ENCODE results near the gene B9D1.
"Not testable (repeated sequence)": the region's sequence is repeated elsewhere in the genome, so short reads cannot be mapped to it uniquely, and the experiment has no call there.

The B9D1 gene

DNA sequence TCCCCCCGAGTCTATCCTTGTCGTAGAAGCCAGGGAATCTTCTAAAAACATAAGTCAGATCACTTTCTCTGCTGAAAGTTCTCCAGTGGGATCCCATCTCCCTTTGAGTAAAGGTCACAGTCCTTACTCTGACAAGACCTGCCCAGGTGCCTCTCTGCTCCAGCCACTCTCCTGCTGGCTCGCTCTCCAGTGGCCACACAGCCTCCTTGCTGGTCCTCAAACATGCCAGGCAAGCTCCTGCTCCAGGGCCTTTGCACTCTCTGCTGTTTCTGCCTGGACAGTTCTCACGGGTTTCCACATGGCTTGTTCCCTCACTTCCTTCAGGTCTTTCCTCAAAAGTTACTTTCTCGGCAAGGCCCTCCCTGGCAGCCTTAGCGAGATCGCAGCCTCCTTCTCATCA is 3.4 kb downstream of the B9D1 start:
- DNase-seq (ENCODE audit: low read depth in 2 of 2) = no peak

DNA sequence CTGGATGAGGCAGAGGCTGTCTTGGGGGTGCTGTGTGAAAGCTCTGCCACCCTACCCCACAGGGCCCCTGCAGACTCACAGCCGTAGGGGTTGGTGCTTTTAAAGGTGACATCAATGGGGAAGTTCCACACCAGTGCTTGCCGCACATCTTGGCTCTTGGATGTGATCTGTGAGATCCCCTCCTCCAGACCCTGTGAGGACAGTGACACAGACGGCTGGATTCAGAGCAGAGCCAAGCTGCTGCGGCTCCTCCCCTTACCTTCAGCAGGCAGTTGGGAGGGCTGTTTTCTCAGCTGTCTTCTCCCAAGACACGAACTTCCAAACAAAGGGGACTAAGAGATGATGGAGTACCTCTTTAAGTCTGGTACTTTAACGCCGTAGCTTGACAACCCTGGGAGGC is 4.8 kb downstream of the B9D1 start:
- no peak for DNase-seq (ENCODE audit: low read depth in 2 of 2)

DNA sequence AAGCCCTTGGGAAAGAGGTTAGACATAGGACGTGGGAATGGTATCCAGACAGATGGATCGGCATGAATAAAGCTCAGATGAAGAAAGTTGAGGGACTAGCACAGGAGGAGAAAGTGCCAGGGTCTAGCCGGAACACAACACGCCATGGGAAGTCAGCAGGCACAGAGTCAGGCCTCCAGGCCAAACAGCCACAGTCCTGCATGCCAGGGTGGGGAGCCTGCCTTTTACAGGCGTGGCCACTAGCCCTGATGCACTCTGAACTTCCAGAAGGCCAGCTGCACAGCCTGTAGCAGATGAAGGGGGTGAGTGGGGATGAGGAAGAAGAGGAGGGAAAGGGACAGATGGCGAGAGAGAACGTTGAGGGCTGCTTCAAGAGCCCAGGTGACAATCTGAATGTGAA is 5.2 kb downstream of the B9D1 start:
- no peak for DNase-seq (ENCODE audit: low read depth in 2 of 2)

DNA sequence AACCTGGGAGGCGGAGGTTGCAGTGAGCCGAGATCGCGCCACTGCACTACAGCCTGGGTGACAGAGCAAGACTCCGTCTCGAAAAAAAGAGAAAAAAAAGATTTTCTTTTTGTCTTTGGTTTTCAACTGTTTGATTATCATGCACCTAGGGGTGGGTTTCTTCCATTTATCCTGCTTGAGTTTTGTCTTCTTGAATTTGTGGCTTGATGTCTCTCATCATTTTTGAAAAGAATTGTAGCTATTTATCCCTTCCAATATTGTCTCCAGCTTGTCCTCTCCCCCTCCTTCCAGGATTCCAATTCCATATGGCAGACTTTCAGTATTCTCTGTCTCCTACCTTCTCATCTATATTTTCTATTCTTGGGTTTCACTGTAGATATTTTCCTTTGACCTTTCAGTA is 7.8 kb downstream of the B9D1 start:
- no peak for DNase-seq (ENCODE audit: low read depth in 2 of 2)

DNA sequence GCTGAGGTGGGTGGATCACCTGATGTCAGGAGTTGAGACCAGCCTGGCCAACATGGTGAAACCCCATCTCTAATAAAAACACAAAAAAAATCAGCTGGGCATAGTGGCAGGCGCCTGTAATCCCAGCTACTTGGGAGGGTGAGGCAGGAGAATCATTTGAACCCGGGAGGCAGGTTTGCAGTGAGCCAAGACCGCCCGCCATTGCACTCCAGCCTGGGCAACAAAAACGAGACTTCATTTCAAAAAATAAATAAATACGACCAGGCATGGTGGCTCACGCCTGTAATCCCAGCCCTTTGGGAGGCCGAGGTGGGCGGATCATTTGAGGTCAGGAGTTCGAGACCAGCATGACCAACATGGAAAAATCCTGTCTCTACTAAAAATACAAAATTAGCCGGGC is 9.1 kb downstream of the B9D1 start:
- DNase-seq (ENCODE audit: low read depth in 2 of 2) = not testable (repeated sequence)

DNA sequence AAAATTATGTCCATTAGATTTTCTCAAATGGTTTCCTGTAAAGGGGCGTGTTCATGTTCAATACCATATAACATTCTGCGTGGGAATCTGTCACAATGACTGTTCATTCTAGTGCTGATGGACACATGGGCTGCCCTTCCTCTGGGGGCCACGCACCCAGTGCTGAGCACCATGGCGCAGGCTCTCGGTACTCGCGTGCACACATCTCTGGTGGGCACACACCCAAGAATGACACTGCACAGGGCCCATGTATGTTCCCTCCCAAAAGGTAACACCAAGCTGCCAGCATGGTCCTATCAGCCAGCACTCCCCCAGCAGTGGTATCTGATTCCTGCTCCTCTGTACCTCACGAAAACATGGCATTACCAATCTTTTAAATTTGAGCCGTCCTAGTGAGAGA is 13.7 kb downstream of the B9D1 start:
- no peak for DNase-seq (ENCODE audit: low read depth in 2 of 2)

DNA sequence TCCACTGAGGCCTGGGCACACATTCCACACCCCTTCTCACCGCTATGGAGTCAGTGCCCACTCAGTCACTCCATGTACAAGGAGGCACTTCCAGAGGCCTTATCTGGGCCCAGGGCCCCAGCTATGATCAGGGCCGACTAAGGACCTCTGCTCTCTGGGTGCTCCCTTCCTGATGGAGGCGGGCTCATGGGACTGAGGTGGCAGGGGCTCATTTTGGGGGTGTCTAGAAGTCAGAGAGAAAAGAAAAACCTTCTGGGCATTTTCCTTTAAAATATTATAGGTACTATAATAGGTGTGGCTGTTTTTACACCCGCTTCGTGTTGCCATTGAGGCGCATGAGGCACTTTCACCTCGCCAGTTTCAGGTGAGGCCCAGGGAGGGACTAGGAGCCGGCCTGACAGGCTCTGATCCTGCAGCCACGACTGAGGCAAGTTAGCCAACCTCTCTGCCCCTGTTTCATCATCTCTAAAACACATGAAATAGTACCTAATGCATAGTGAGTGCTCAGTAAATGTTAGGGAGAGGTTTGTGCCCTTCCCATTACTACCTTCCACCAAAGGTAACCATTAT is 14.4 kb downstream of the B9D1 start:
- no peak for DNase-seq (ENCODE audit: low read depth in 2 of 2)

DNA sequence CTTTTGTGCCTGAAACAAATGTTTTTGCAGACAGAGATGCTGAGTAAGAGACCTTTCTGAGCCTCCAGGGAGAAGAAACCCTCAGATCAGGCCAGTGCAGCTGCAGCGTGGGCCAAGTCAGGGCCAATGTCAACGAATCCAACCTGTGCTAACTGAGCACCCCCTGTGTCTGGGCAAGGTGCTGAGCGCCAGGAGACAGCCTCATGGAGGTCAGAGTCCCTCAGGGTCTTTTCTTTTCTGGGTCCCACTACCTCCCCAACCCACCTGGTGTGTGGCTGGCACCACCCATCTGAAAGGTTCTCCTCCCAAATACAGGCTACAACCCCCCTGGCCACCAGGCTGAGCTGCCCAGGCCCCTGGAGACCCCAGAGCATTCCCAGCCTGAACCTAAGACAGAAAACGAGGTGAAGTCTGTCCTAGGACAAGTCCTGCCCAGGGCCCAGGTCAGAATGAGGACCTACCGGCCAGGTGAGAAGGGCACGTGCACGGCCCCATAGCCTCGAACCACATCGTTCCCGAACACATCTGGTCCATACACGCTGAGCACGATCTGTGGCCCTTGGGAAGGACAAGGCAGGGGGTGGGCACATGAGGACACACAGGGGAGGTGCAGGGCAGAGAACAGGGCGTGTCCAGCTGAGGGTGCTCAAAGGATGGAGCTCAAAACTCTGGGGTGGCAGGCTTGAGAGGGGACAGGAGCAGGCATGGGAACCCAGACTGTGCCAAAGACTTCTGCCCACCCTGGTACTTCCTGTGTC is 15.0 kb downstream of the B9D1 start:
- no peak for DNase-seq (ENCODE audit: low read depth in 2 of 2)

DNA sequence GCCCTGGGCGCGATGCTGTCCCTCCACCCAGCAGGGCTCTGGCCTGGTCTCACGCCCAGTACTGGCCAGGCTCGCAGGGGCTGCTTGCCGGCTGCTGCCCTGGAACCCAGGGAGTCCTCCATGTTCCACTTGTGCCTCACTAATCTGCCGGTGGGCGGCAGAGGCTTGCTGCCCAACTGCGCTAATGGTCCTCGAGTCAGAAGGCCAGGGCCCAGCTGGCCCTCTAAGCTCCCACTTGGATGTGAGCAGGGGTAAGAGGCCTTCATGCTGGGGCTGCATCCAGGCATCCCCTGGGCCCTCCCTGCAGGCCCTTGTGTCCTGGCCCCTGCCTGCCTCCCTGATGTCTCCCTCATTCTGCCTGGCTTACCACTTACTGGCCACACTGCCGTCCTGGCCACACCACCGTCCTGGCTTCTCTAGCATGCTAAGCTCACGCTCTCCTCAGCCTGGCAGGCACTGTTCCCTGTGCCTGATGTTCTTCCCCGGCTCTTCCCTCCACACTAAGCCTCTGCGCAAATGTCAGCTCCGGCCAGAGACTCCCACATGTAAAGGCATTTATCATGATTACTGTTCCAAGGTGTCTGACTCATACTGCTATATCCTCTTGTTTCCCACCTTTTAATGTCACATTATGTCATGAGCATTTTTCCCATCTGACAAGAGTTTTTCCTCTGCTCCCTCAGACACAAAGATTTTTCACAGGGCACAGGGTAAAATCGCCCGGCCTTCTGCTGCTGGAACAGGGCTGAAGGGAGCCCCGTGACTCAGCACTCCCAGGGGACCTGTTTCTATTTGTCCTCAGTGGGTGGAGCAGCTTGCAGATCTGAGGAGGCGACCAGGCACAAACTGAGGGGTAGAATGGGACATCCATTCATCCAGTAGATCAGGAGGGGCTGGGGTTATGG is 15.9 kb downstream of the B9D1 start:
- DNase-seq (ENCODE audit: low read depth in 2 of 2) = no peak

DNA sequence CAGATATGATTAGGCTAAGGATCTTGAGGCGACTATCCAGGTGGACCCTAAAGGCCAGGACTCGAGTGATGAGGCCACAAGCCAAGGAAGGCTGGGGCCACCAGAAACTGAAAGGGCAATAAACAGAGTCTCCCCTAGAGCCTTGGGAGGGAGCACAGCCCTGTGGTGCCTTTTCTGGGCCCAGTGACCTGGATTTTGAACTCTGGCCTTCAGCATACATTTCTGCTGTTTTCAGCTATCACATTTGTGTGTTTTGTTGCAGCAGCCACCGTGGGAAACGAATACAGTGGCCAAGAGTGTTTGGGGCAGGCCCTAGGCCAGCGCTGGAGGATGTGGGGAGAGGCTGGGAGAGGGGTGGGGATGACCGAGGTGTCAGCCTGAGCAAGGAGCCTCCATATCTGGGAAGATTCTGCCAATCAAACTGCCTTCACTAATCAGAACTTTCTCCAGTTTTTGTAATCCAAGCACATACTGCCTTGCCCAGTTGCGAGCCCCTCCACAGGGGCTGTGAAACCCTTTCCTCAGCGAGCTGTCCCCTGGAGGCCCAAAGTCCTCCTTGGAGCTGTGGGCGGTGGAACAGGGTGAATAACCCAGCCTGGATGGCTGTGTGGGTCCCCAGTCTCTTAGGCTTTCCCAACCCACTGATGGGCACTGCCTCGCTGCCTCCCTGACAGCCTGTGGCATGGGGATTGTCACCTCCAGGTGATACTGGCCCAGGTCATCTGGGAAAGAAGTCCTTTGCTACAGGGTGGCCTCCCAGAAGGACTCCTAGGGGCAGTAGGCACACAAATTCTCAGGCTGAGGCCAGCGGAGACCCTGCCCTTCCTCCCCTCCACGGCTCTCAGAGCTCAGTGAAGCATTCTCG is 16.8 kb downstream of the B9D1 start:
- DNase-seq (ENCODE audit: low read depth in 2 of 2) = no peak

DNA sequence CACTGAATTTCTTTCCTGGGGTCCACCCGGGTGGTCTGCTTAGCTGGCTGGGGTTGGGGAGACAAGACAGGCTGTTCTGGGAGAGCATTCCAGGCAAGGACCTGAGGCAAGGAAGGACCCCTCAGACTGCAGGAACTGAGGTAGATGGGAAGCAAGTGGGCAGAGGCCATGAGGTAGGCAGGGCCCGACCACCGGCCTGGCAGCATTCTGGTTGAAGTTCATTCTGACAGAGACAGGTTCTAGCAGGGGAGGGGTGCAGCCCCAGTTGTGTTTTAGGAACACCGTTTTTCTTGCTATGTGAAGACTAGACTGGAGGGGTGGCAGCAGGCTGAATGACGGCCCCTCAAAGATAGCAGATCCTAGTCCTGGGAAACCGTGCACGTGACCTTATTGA is 17.5 kb downstream of the B9D1 start:
- DNase-seq (ENCODE audit: low read depth in 2 of 2) = no peak

DNA sequence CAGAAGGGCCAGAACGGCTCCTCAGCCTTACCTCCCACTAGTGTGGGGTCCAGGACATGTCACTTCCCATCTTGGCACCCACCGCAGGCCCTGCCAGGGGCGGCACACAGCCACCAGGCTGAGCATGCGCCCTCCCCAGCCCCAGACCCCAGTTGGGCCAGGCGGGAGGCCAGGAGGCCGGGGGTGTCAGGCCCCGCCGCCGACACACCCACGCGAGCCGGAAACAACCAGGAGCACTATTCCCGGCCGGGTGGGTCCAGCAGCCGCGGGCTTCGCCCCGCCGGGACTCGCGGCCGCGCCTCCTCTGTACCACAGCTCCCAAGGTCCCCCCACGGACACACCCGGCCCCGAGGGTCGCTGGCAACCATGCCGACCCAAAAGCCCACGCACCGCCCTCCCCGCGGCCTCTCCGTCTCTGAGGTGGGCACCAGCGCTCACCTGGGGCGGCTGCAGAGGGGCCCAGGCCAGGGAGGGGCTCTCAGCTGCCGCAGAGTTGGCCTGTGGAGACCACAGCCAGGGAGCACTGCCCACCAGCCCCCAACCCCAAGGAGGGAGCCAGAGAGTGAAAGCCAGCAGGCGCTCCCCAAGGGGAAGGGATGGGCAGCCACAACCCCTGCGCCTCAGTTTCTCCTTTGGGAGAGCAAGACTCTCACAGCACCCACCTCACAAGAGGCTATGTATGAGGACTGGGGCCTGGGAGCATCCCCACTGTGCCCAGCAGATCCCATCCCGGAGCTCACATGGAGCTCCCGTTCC is 18.0 kb downstream of the B9D1 start:
- no peak for DNase-seq (ENCODE audit: low read depth in 2 of 2)

DNA sequence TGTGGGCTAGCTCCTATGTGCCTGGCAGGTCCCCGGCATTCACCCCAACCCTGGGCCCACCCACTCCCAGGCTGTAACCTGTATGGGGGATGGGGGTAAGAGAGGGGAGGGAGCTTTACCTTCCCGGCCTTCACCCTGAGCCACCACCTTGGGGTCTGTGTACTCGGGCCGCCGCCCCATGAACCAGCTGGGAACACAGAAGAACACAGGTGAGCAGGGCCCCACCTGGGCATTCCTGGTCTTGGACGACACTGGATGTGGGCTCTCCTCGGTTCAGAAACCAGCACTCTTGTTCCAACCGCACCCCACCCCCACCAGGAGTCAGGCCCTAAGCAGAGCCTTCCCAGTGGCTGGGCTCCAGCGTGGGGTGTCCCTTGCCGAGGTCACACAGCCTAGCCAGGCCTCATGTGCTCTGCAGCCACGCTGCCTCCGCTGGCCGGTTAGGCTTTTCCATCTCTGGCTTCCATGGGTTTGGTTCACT is 18.8 kb downstream of the B9D1 start:
- no peak for DNase-seq (ENCODE audit: low read depth in 2 of 2)

DNA sequence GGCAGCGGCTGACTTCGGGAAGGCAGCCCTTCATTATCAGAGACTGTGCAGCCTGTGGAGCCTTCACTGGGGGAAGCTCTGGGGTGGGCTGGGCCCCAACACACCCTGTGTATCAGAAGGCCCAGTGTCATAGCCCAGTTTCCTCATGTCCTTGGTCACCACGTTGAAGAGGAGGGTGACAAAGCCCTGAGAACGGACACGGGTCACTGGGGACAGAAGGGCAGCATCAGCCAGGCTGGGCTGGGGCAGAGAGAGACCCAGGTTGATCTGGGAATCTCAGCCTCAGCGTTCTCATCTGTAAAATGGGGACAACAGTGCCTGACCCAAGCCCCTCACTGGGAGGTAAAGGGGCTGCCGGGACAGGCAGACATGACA is 19.3 kb downstream of the B9D1 start:
- DNase-seq (ENCODE audit: low read depth in 2 of 2) = no peak

DNA sequence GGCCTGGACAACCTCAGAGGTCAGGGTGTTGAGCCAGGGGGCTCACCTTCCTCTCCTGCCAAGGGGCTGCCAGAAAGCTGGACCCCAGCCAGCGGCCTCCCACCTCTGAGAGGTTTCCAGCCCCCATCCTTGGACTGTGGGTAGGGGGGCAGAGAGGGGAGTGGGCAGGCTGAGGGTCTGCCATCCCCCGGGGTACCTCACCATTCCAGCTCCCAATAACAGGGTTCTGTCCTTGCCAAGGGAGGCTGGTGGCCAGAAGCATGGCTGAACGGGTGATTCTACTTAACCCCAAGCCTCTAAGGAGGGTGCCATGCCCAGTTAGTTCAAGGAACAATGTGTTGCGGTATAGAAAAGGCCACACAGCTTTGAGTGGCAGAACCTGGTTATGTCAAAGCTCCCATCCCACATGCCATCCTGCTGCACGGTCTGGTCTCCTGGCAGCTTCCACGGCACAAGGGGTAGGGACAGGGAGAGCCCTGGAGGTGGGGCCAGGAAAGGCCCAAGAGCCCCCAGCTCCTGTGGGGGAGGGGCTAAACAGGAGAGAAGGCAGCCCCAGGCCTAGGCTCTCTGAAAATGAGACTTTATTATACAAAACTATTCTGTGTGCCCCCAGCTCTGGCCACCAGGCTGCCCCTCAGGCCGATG is 19.8 kb downstream of the B9D1 start:
- DNase-seq (ENCODE audit: low read depth in 2 of 2) = no peak

DNA sequence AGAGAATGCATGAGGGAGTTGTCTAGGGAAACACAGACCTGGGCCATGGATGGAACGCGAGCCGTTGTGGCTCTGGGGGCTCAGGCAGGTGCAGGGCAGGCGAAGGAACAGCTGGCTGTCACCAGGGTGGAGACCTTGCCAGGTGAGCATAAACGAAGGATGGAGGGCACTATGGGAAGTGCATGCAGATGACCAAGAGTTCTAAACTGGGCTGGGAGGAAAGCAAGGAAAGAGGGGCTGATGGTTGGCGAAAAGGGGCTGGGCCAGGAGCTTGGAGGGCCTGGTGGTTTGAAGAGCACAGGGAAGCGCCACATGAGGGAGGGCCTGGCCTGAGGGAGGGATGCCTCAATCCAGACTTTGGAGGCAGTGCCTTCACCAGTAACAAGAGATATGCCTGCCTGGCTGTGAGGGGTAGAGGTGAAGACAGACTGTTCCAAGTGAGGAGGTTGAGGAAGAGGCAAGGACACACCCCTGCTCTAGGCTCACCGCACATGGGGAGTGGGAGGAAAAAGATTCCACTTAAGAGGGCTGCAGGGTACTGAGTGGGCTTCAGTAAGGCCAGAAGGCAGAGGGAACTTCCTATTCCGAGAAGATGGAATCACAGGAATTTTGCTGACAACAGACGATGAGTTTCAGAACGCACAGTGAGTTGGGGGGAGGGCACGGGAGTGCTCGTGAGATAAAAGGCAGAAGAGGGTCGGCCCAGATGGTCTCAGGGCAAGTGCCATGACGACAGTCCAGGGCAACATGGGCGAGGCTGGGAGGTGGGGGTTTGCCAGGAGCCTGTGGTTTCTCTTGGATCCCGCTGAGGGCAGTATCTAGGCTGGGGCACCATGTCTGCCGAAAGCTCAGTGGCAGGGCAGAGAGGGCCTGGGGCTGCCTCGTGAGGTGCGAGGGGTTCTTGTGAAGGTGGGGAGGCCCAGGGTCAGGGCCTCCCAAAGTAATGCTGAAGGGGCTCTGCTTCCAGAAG is 20.6 kb downstream of the B9D1 start:
- DNase-seq (ENCODE audit: low read depth in 2 of 2) = no peak

DNA sequence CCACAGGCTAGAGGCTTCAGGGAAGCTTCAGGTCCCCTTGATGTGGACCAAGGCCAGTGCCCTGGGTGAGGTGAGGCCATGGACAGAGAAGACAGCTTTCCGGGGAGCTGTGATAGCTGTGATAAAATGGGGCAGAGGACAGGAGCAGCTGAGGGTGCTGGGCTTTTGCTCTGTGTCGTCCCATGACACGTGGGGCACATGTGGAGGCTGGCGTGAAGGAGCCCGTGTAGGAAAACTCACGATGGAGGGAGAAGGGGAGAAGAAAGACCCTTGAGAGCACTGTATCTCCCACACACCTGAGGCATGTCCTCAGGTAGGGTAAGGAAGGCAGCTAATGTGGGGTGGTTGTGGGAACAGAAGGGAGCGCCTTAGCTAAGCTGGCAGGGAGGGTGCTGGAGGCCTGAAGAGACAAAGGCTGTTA is 21.3 kb downstream of the B9D1 start:
- DNase-seq (ENCODE audit: low read depth in 2 of 2) = no peak

DNA sequence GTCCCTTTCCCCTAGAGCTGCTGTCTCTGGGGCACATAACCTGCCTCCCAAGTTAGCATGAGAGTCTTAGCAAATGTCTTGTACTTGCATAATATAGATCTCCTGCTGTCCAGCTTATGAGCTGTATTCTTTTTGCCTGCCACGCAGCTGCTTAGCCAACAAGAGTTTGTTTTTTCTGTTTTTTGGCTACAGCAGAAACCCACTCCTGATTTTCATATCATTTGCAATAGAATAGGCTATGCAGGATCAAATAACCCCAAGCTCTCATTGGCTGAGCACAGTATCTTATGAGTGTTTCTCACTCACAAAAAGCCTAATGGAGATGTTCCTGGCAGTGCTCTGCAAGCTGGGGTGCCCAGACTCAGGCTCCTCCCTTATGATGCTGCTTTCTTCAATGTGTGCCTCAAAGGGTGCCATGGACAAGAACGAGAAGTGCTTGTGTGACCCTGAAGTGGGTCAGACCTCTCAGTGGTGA is 23.1 kb downstream of the B9D1 start:
- no peak for DNase-seq (ENCODE audit: low read depth in 2 of 2)

Data from stimulated activated CD8-positive, alpha-beta memory T cell treated with anti-CD3 and anti-CD28 coated beads, Interleukin-7, amount 100 ng/mL, for 4 hours (primary cell).